Activated CD8-positive, alpha-beta memory T cell treated with anti-CD3 and anti-CD28 coated beads, Interleukin-2, amount 50 U/mL, for 24 hours (primary cell): ENCODE measurements around the gene DNAJB8.

ENCODE experiments used
- DNase-seq: peaks from one replicate; pipeline ENCODE4 v3.0.0-alpha.2; 2020; ENCODE audit errors: extremely low read depth

DNAJB8 gene

GRCh38 chr3:128493570-128494366 is 27.1 kb upstream of the DNAJB8 start:
- no peak for DNase-seq

- DNase-seq = no peak
Observed at GRCh38 chr3:128492671-128493569, 26.2 kb upstream of the DNAJB8 start, which contains the start of gene GATA2. TSS of gene GATA2 (minus strand) at chr3:128493201. CDS start at chr3:128487031, 6,170 bp downstream.

DNA sequence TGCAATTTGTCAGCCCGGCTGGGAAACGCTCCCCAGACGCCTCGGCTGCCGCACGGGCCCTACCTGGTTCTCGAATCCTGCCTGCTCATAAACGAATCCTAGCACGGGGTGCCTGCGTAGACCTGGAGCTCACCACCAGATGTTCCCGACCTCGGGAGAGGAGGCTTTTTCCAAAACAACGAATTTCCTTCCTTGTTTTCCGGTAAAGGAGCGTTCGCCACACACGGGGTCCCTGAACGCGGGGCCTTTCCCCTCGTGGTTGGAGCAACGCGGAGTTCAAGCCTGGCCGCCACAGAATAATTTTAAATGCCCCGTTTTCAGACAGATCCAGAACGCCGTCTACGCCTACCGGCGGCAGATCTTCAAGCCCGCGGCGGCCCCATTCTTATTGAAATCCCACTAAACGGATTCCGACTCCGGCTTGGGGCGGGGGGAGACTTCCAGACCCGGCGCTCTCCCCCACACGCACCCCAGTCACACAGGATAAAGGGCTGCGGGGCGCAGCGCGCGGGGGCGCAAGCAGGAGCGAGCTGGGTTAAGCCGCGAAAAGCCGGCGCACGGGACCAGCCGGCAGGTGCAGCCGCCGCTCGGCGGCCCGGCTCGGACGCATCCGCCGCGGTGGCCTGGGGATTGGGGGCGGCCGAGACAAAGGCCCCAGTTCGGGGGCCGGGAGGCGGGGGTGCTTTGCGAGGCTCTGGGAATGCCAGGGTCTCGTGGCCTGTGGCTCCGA is 25.4 kb upstream of the DNAJB8 start:
- DNase-seq = no peak

DNA sequence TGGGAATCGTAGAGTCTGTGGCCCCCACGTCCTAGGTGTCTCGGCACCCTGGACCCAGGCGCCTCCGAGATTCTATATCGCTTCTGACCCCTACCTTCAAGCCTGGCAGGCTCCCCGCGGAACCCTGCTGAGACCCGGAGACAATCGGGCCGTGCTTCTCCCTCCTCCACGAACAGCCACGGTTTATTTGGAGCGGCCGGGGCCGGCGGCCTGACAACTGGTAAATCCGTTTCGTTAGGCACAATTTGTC is 24.9 kb upstream of the DNAJB8 start:
- DNase-seq = no peak

- DNase-seq = no peak
Observed at GRCh38 chr3:128490915-128491690, 24.4 kb upstream of the DNAJB8 start.

GRCh38 chr3:128490650-128490914 is 23.9 kb upstream of the DNAJB8 start:
- no peak for DNase-seq

DNA sequence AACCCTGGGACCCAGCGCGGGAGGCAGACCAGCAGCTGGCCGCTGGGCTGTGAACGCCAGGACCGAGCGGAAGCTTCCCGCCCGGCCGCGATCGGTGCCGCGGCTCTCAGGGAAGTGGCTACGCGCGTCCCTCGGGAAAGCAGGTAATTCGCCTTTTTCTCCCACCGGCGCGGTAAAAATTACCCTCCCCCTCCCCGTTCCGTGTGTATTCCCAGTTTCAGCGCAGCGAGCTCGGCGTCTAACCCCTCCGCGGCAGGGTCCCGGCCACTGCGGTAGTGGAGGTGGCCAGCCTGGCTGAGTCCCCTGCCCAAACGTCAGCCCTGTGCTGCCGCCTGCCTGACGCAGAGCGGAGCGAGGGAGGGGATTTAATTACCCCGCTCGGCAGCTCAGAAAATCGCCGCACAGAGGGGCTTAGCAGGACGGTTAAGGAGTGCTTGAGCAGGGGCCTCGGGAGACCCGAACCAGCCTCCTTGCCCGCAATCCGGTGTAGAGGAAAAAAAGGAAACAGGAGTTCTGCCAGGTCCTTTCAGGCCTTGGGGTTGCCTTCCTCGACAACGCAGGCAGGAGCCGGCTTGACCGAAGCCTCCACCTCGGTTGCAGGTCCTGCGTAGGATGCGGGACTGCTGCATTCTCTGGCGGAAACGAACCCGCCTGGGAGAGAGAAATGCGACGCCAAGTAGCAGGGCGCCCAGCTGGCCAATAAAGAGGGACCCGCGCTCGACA is 23.4 kb upstream of the DNAJB8 start:
- no peak for DNase-seq

DNA sequence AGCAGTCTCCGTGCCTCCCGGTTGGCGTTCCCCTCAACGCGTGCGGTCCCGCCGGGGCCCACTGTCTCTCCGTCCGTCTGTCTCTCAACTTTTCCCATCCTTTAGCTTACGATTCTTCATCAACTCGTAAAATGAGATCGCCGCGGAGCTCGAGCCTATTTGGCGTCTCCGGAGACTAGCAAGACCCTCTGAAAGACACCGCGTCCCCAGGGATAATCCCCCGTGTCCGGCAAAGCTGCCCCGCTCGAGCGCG is 22.9 kb upstream of the DNAJB8 start:
- DNase-seq = no peak

GRCh38 chr3:128488991-128489673 is 22.4 kb upstream of the DNAJB8 start:
- DNase-seq = no peak

- no peak for DNase-seq
Observed at GRCh38 chr3:128488636-128488990, 21.9 kb upstream of the DNAJB8 start.

GRCh38 chr3:128487813-128488635 is 21.3 kb upstream of the DNAJB8 start:
- DNase-seq = no peak

DNA sequence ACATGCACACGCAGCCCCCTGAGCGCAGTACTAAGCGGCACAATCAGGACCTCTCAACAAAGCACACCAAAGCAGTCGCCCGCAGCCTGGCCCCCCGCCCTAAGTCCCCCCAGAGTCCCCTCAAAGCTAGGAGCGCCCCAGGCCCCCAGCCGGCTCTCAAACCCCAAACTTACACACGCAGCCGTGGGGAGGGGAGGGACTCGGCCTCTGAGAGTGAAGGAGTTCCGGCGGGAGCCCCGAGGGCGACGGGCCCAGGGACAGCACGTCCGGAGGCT is 20.8 kb upstream of the DNAJB8 start:
- no peak for DNase-seq

DNA sequence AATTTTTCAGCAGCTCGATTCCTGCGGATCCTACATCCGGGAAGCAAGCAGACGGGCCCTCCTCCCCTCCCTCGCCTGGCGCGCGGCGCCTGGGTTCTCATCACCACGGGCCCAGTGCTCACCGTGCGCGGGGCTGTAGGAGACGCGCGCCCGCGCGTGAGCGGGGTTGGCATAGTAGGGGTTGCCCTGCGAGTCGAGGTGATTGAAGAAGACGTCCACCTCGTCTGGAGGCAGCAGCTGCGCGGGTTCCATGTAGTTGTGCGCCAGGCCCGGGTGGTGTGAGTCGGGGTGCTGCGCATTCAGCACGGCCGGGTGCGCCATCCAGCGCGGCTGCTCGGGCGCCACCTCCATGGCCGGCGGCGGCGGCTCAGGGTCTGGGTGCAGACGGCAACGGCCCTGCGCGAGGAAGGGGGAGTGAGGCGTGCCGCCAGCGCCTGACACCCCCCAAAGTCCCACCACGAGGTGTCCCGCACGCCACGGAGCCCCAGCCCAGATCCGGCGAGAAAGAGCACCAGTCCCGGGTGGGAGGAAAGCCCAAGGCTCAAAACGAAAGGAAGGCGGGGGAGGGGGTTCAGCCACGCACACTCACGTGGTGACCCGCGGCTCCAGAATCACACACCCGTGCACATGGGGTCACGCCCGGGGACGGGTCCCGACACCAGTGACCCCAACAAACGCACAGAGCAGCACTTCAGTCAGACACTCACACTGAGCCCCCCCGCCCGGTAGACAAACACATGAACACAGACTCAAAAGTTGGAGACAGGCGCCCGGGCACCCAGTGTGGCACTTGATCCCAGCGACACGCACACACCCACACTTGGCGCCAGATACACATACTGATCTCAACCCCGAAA is 20.2 kb upstream of the DNAJB8 start:
- no peak for DNase-seq

GRCh38 chr3:128486205-128486628 is 19.5 kb upstream of the DNAJB8 start:
- DNase-seq = no peak

GRCh38 chr3:128485282-128486204 is 18.9 kb upstream of the DNAJB8 start:
- no peak for DNase-seq

DNA sequence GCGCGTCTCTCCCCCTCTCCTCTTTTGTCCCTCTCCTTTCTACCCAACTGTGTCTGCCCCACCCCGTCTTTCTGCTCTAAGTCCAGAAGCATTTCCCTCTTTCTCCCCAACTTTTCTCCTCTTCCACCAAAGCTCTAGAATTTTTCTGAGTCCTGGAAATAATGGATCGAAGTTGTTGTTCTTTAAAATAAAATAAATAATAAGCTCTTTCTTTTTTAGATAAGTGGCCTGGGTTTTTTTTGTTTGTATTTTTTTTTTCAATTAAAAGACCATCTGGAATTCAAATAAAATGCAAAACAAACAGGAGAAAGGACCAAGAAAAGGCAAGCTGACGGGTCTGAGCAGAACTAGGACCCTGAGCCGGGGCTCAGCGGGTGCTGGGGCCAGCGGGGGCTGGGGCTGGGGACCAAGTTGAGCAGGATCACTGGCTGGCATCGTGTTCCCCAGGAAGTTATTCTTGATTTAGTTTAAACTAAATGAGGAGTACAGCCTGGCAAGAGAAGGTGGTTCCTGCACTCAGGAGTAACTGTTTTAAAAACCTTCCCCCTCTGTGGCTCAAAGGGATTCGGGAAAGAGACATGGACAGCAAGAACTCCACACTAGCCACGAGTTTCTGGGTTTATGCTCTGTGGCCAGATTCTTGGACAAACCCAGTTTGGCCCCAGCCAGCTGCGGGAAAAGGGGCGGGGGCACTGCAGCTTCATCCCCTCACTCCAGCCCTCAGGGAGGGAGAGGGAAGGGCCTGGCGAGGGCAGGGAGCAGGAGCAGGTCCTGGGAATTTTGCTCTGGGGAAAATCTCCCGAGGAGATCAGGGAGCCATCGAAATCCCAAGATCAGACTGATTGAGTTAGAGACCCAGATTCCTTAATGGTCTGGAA is 18.0 kb upstream of the DNAJB8 start:
- no peak for DNase-seq

- no peak for DNase-seq
Observed at GRCh38 chr3:128483657-128484403, 17.1 kb upstream of the DNAJB8 start.
